H1 (cell line): Measurements from ENCODE around the gene RASD1. TPM values are rescaled to one million over a fixed set of nuclear protein-coding genes. Genes with fewer than 3 reads are reported as not detected.

Source experiments
- CTCF ChIA-PET: fragments of 300-600 bp; sonication (Branson Sonifier 250); formaldehyde crosslinking; loops from one replicate; lab custom pipeline; 2021; ENCODE audit not compliant: partially characterized antibody; lab: Charles Lee
- POLR2A ChIA-PET: fragments of 300-600 bp; sonication (Branson Sonifier 250); formaldehyde crosslinking; loops from one replicate; lab custom pipeline; 2021; ENCODE audit warnings: inconsistent platforms; ENCODE audit not compliant: partially characterized antibody; lab: Charles Lee
- DNase-seq, 2 experiments: peaks; one replicate each; pipeline versions ENCODE4 v3.0.0 to v3.0.0-alpha.2; 2010 to 2022; ENCODE audit warnings: low spot score in 2 of 2, low read depth in 1 of 2, mixed read lengths in 1 of 2
- FAIRE-seq: peaks from 2 replicates; lab custom pipeline; 2011; peaks lifted over from hg19 to GRCh38; lab: Jason Lieb, UNC
- H2AFZ ChIP-seq: 2 replicates; pipeline ENCODE4 v1.8.1; 2012; ENCODE audit warnings: low read length, inconsistent platforms
- H2AK5ac ChIP-seq: 2 replicates; pipeline ENCODE4 v1.6.1; 2013; ENCODE audit warnings: low read depth, low read length
- H2BK120ac ChIP-seq: replicated peaks from 2 replicates; pipeline ENCODE3; 2013; ENCODE audit warnings: low read depth, low read length, inconsistent platforms
- H2BK12ac ChIP-seq: 2 replicates; pipeline ENCODE4 v1.6.1; 2013; ENCODE audit warnings: low read depth, low read length
- H2BK15ac ChIP-seq: 2 replicates; pipeline ENCODE4 v1.6.1; 2013; ENCODE audit warnings: low read length
- H2BK20ac ChIP-seq: 2 replicates; pipeline ENCODE4 v1.6.1; 2013; ENCODE audit warnings: low read length
- H2BK5ac ChIP-seq: 2 replicates; pipeline ENCODE4 v1.6.1; 2013; ENCODE audit warnings: low read depth, low read length
- H3K14ac ChIP-seq: 2 replicates; pipeline ENCODE4 v1.6.1; 2013; ENCODE audit warnings: inconsistent platforms; ENCODE audit not compliant: insufficient read length
- H3K18ac ChIP-seq: 2 replicates; pipeline ENCODE4 v1.6.1; 2013; ENCODE audit warnings: low read length; ENCODE audit errors: extremely low read depth
- H3K23ac ChIP-seq: 2 replicates; pipeline ENCODE4 v1.6.1; 2013; ENCODE audit warnings: inconsistent platforms; ENCODE audit not compliant: insufficient read length
- H3K23me2 ChIP-seq: 2 replicates; pipeline ENCODE4 v1.6.1; 2013; ENCODE audit warnings: low read depth, low read length
- H3K27ac ChIP-seq: 2 replicates; pipeline ENCODE4 v1.6.1; 2011; ENCODE audit warnings: low read depth, low read length, inconsistent platforms
- H3K27me3 ChIP-seq, 4 experiments: replicated peaks in 1 of 4; 1 replicate in 1 of 4; 2 replicates in 3 of 4; pipeline versions ENCODE4 v1.6.1 to v1.8.1; 2011 to 2013; ENCODE audit warnings: low read length in 3 of 4, mild to moderate bottlenecking in 3 of 4, inconsistent platforms in 2 of 4, mixed read lengths in 2 of 4, moderate library complexity in 1 of 4; ENCODE audit not compliant: control insufficient read depth in 3 of 4, insufficient read depth in 3 of 4; ENCODE audit errors: extremely low read depth in 1 of 4
- H3K36me3 ChIP-seq, 4 experiments: 2 replicates each; pipeline versions ENCODE4 v1.6.1 to v1.8.1; 2011 to 2013; ENCODE audit warnings: mild to moderate bottlenecking in 4 of 4, low read length in 3 of 4, moderate library complexity in 2 of 4, control low read depth in 1 of 4, inconsistent platforms in 1 of 4; ENCODE audit not compliant: insufficient read depth in 4 of 4, control insufficient read depth in 2 of 4
- H3K4ac ChIP-seq: replicated peaks from 2 replicates; pipeline ENCODE3; 2013; ENCODE audit warnings: low read length, low read depth, mixed read lengths, inconsistent platforms; ENCODE audit not compliant: insufficient read length
- H3K4me1 ChIP-seq, 4 experiments: replicated peaks in 1 of 4; 1 replicate in 1 of 4; 2 replicates in 3 of 4; pipeline versions ENCODE4 v1.6.1 to v1.8.1; 2011 to 2013; ENCODE audit warnings: low read length in 3 of 4, inconsistent platforms in 2 of 4, mixed read lengths in 1 of 4; ENCODE audit not compliant: insufficient read depth in 4 of 4, control insufficient read depth in 3 of 4
- H3K4me2 ChIP-seq, 2 experiments: 2 replicates each; pipeline versions ENCODE4 v1.6.1 to v1.8.1; 2011 to 2013; ENCODE audit warnings: low read depth in 2 of 2, low read length in 2 of 2, control low read depth in 1 of 2, inconsistent platforms in 1 of 2, mild to moderate bottlenecking in 1 of 2; ENCODE audit not compliant: insufficient read depth in 1 of 2
- H3K4me3 ChIP-seq, 4 experiments: fragments of 200-600, 300-600 bp in 1 of 4; sonication (generic), shearing (Covaris generic), sonication (Bioruptor Twin) in 1 of 4; 2 replicates each; pipeline versions ENCODE4 v1.5.1 to v1.8.1; 2011 to 2016; ENCODE audit warnings: low read length in 4 of 4, low read depth in 3 of 4, control low read depth in 2 of 4, inconsistent platforms in 2 of 4, mild to moderate bottlenecking in 2 of 4, mixed read lengths in 1 of 4, moderate library complexity in 1 of 4; ENCODE audit not compliant: insufficient read depth in 2 of 4; ENCODE audit errors: extremely low read depth in 1 of 4
- H3K56ac ChIP-seq: replicated peaks from 2 replicates; pipeline ENCODE3; 2013; ENCODE audit warnings: low read depth, mild to moderate bottlenecking, mixed read lengths, low read length, inconsistent platforms; ENCODE audit not compliant: insufficient read length
- H3K79me1 ChIP-seq: 2 replicates; pipeline ENCODE4 v1.6.1; 2013; ENCODE audit warnings: low read depth, low read length, control low read depth
- H3K79me2 ChIP-seq, 2 experiments: 2 replicates each; pipeline versions ENCODE4 v1.6.1 to v1.8.1; 2012 to 2013; ENCODE audit warnings: low read length in 2 of 2, mild to moderate bottlenecking in 2 of 2, inconsistent platforms in 1 of 2; ENCODE audit not compliant: insufficient read depth in 2 of 2, control insufficient read depth in 1 of 2
- H3K9ac ChIP-seq, 4 experiments: replicated peaks in 1 of 4; 1 replicate in 1 of 4; 2 replicates in 3 of 4; pipeline versions ENCODE4 v1.6.1 to v1.8.1; 2011 to 2013; ENCODE audit warnings: low read depth in 3 of 4, low read length in 3 of 4, control low read depth in 2 of 4, mild to moderate bottlenecking in 2 of 4, moderate library complexity in 2 of 4, inconsistent platforms in 1 of 4; ENCODE audit errors: extremely low read depth in 1 of 4
- H3K9me3 ChIP-seq, 2 experiments: 2 replicates each; pipeline versions ENCODE4 v1.6.1 to v1.8.1; 2012 to 2013; ENCODE audit warnings: mild to moderate bottlenecking in 2 of 2, moderate library complexity in 2 of 2, control low read depth in 1 of 2, inconsistent platforms in 1 of 2, low read depth in 1 of 2, low read length in 1 of 2, mixed read lengths in 1 of 2; ENCODE audit not compliant: insufficient read depth in 2 of 2
- H4K20me1 ChIP-seq, 2 experiments: replicated peaks in 1 of 2; 2 replicates each; pipeline versions ENCODE3 to v1.8.1; 2011 to 2013; ENCODE audit warnings: inconsistent platforms in 2 of 2, low read length in 2 of 2, mild to moderate bottlenecking in 1 of 2; ENCODE audit not compliant: insufficient read depth in 2 of 2, control insufficient read depth in 1 of 2
- H4K5ac ChIP-seq: 2 replicates; pipeline ENCODE4 v1.6.1; 2013; ENCODE audit warnings: low read length, low read depth, mixed read lengths, inconsistent platforms; ENCODE audit not compliant: insufficient read length
- H4K8ac ChIP-seq: 2 replicates; pipeline ENCODE4 v1.8.0; 2013; ENCODE audit warnings: mild to moderate bottlenecking, moderate library complexity, low read length, inconsistent platforms; ENCODE audit not compliant: insufficient read depth; ENCODE audit errors: extremely low read depth
- H4K91ac ChIP-seq: replicated peaks from 2 replicates; pipeline ENCODE3; 2013; ENCODE audit warnings: low read length, mixed read lengths, inconsistent platforms; ENCODE audit not compliant: insufficient read length
- E2F6 ChIP-seq: IDR thresholded peaks from 2 replicates; pipeline ENCODE4 v1.6.1; 2012; ENCODE audit warnings: inconsistent platforms
- HDAC6 ChIP-seq: IDR thresholded peaks from one replicate; pipeline ENCODE4 v1.7.1; 2012; ENCODE audit warnings: low read depth, mild to moderate bottlenecking, inconsistent platforms, low read length, moderate library complexity
- NRF1 ChIP-seq: IDR thresholded peaks from 2 replicates; pipeline ENCODE4 v1.6.1; 2011; ENCODE audit warnings: mild to moderate bottlenecking, low read depth, low read length, improper control_type of control experiment
- RAD21 ChIP-seq, 2 experiments: IDR thresholded peaks in 1 of 2; conservative IDR thresholded peaks in 1 of 2; 2 replicates each; pipeline ENCODE4 v1.6.1; 2011; ENCODE audit warnings: low read depth in 2 of 2, low read length in 2 of 2, improper control_type of control experiment in 1 of 2, inconsistent platforms in 1 of 2, mild to moderate bottlenecking in 1 of 2, moderate library complexity in 1 of 2
- RFX5 ChIP-seq: IDR thresholded peaks from 2 replicates; pipeline ENCODE4 v1.6.1; 2011; ENCODE audit warnings: low read depth, low read length, improper control_type of control experiment, borderline replicate concordance
- SRF ChIP-seq: IDR thresholded peaks from 2 replicates; pipeline ENCODE4 v1.6.1; 2011; ENCODE audit warnings: mild to moderate bottlenecking, low read depth, low read length, moderate library complexity
- ZNF274 ChIP-seq: IDR thresholded peaks from 2 replicates; pipeline ENCODE4 v1.7.0; 2012; ENCODE audit warnings: low read length, borderline replicate concordance; ENCODE audit errors: extremely low read depth
- WGBS, 2 experiments: shearing (Covaris generic) in 1 of 2; methylation state at CpG; one replicate each; pipeline versions ENCODE4 v1.1.6 to v1.1.7; 2013 to 2015; ENCODE audit warnings: low lambda C conversion rate in 2 of 2, mixed read lengths in 2 of 2, inconsistent platforms in 1 of 2, low coverage in 1 of 2, missing lambda C conversion rate in 1 of 2; ENCODE audit not compliant: insufficient replicate concordance in 2 of 2, insufficient coverage in 1 of 2, insufficient read length in 1 of 2; ENCODE audit errors: extremely low coverage in 1 of 2, missing lambda C conversion rate in 1 of 2; 5-methylcytosine and 5-hydroxymethylcytosine counted together
- polyA plus RNA-seq, 7 experiments: library from polyadenylated mRNA; depleted of rRNA in 3 of 7; stranded (reverse) in 5 of 7; unstranded in 2 of 7; fragments of >200 nt in 5 of 7; fragments of 200-250 nt in 2 of 7; gene quantifications; 1 replicate in 5 of 7; 2 replicates in 1 of 7; 4 replicates in 1 of 7; pipeline versions ENCODE4 v1.2.1 to v1.2.3, GENCODE V29; 2011 to 2013; ENCODE audit warnings: missing spikeins in 2 of 7, mixed read lengths in 2 of 7
- total RNA-seq: library from RNA; stranded (reverse); fragmentation: NEBNext Ultra II Directional; extraction: Animal tissue kit (Norgen Biotek cat#: 25700); gene quantifications from 2 replicates; pipeline ENCODE4 v1.2.1, GENCODE V29; 2021

The RASD1 gene
- total and polyA plus RNA-seq, 2 of the 8 experiments (the other 6 are each of a cell fraction or from before 2014, with no cell fraction given) = 2.3 to 2.6 TPM

DNA sequence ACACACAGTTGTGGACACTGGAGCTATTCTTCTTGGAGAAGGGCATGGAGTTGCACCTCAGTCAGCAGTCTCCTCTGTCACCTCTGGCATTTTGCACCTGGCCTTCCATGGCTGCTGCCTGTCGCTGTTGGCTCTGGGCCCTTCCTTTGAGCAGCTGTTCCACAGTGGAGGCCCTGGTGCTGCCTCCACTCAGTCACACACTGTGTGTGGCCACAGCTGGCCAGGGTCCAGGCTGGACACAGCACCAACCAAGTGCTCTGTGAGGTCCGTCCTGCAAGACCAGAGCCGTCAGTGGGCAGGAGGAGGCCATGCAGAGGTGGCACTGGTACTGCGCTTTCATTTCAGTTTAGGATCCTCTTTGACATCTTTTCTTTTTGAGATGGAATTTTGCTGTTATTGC lies 41.0 kb downstream of the RASD1 start:
- no peaks in the 10 kb centered on the region for H3K79me2 ChIP-seq
- no peak overlapping the region for H3K4me3 ChIP-seq
- H2BK5ac ChIP-seq = no peak overlapping the region
- 85% methylated on average over 4 of the region's 4 CpGs; no CpG with 5 or more reads in 1 of the 2 experiments for WGBS, 2 experiments
- H3K9ac ChIP-seq = no peak overlapping the region
- no peak overlapping the region for H3K56ac ChIP-seq
- H4K20me1 ChIP-seq = peaks cover 0 to 3% of the 10 kb centered on the region in 2 experiments
- H4K5ac ChIP-seq = no peak overlapping the region
- H3K9me3 ChIP-seq = peaks cover 0 to 7% of the 10 kb centered on the region in 2 experiments; a peak in 2 of 4 replicates
- no peak overlapping the region for H2BK20ac ChIP-seq
- no peaks in the 10 kb centered on the region for H3K27me3 ChIP-seq
- H3K27ac ChIP-seq = no peak overlapping the region
- no peak overlapping the region for H4K8ac ChIP-seq
- FAIRE-seq (no peak), DNase-seq (no peak)
- TF ChIP-seq NRF1 (no peak), HDAC6 (no peak), SRF (no peak), ZNF274 (no peak), RAD21 (IDR thresholded peaks at IDR 0.05 in 1 of 2, conservative IDR thresholded peaks at IDR 0.05 in 1 of 2; ENCODE audit: low read depth in 2 of 2, low read length in 2 of 2) (no peak), E2F6 (no peak), RFX5 (no peak)
- no peak overlapping the region for H4K91ac ChIP-seq
- no peak overlapping the region for H2AFZ ChIP-seq
- ChIA-PET POLR2A (no interaction called here), CTCF (interaction anchor here (0.8 to 1.6 kb wide), 4 partner anchors 11 to 99 kb away, joined by 3 to 4 read pairs (median 4); no protein-coding TSS in a partner anchor)
- H2BK15ac ChIP-seq = no peak overlapping the region
- H2AK5ac ChIP-seq = no peak overlapping the region
- no peaks in the 10 kb centered on the region for H3K36me3 ChIP-seq
- H2BK120ac ChIP-seq = no peak overlapping the region
- H3K79me1 ChIP-seq = no peaks in the 10 kb centered on the region
- no peak overlapping the region for H3K18ac ChIP-seq
- no peak overlapping the region for H3K4ac ChIP-seq
- no peak overlapping the region for H2BK12ac ChIP-seq
- H3K4me1 ChIP-seq = no peaks in the 10 kb centered on the region
- H3K4me2 ChIP-seq = no peak overlapping the region
- H3K23ac ChIP-seq = no peak overlapping the region
- H3K14ac ChIP-seq = no peak overlapping the region
- peaks cover 5% of the 10 kb centered on the region; the same call in 1 of the 2 replicates for H3K23me2 ChIP-seq
